IPS DF 4.7 (cell line): ENCODE results near the gene FAM219B.

Source experiments
- DNase-seq: peaks from one replicate; pipeline ENCODE4 v3.0.0-alpha.2; 2013; ENCODE audit warnings: low spot score; ENCODE audit errors: extremely low read depth

Gene FAM219B

GRCh38 chr15:74873756-74874424 lies 32.8 kb downstream of the FAM219B start:
- DNase-seq = no peak

- no peak for DNase-seq
Observed at GRCh38 chr15:74873036-74873755, 33.5 kb downstream of the FAM219B start, which contains the start of gene SCAMP2. Gene SCAMP2, minus strand, starts transcription at chr15:74873365. Its CDS starts 110 bp downstream, at chr15:74873255.

- DNase-seq = no peak
Observed at GRCh38 chr15:74872702-74873035, 34.0 kb downstream of the FAM219B start.

- DNase-seq = no peak
Observed at GRCh38 chr15:74870436-74871215, 36.0 kb downstream of the FAM219B start.

- DNase-seq = no peak
Observed at GRCh38 chr15:74869726-74870407, 36.8 kb downstream of the FAM219B start.

- no peak for DNase-seq
Observed at GRCh38 chr15:74869372-74869725, 37.3 kb downstream of the FAM219B start.

- no peak for DNase-seq
Observed at GRCh38 chr15:74868059-74868458, 38.6 kb downstream of the FAM219B start.

- DNase-seq = no peak
Observed at GRCh38 chr15:74867466-74868038, 39.1 kb downstream of the FAM219B start.

GRCh38 chr15:74866090-74866489 lies 40.6 kb downstream of the FAM219B start:
- DNase-seq = no peak

- no peak for DNase-seq
Observed at GRCh38 chr15:74865316-74865715, 41.3 kb downstream of the FAM219B start.

GRCh38 chr15:74864296-74864695 lies 42.4 kb downstream of the FAM219B start:
- DNase-seq = no peak

- no peak for DNase-seq
Observed at GRCh38 chr15:74863239-74864056, 43.2 kb downstream of the FAM219B start.

GRCh38 chr15:74858369-74858740 lies 48.3 kb downstream of the FAM219B start:
- DNase-seq = no peak

GRCh38 chr15:74857671-74858368 lies 48.8 kb downstream of the FAM219B start:
- DNase-seq = no peak

- no peak for DNase-seq
Observed at GRCh38 chr15:74857082-74857655, 49.5 kb downstream of the FAM219B start.

- no peak for DNase-seq
Observed at GRCh38 chr15:74856537-74856936, 50.1 kb downstream of the FAM219B start.

- no peak for DNase-seq
Observed at GRCh38 chr15:74855857-74856256, 50.8 kb downstream of the FAM219B start.

- no peak for DNase-seq
Observed at GRCh38 chr15:74854453-74855022, 52.1 kb downstream of the FAM219B start.

GRCh38 chr15:74851960-74852359 lies 54.7 kb downstream of the FAM219B start:
- DNase-seq = no peak
